GM12878 (cell line): Measurements from ENCODE around the gene OR10H2.

Source experiments
- HDAC2 ChIP-seq: fragments of 200-600 bp; sonication (generic); IDR thresholded peaks from 2 replicates; pipeline ENCODE4 v1.6.1; 2017
- KDM1A ChIP-seq: fragments of 200-600 bp; sonication (generic); IDR thresholded peaks from 2 replicates; pipeline ENCODE4 v1.6.1; 2016; ENCODE audit warnings: borderline replicate concordance
- SKIL ChIP-seq: fragments of 450-650 bp; IDR thresholded peaks from 2 replicates; pipeline ENCODE4 v1.6.1; 2017; ENCODE audit warnings: mild to moderate bottlenecking, low read depth, inconsistent platforms; ENCODE audit not compliant: poor library complexity, severe bottlenecking

GRCh38 chr19:15758379-15758778 is 30.6 kb downstream of the OR10H2 start:
- TF ChIP-seq KDM1A (no peak), SKIL (no peak), HDAC2 (no peak)
